Measurements from ENCODE around the gene RAPGEF6. TPM values are rescaled to one million over a fixed set of nuclear protein-coding genes. Genes with fewer than 3 reads are reported as not detected.

Gene RAPGEF6
- total and polyA plus RNA-seq, 9 of the 15 experiments (the other 6 are each of a cell fraction or from before 2014, with no cell fraction given), result 2.7 to 23.4 (median 12.7) TPM

GRCh38 chr5:131634996-131635683 lies at the start of gene RAPGEF6 (continued):
- no peak for TF ChIP-seq MBD1 (CRISPR knock-in tag; IDR thresholded peaks at IDR 0.05)
- TF ChIP-seq CTBP1 (IDR thresholded peaks at IDR 0.05; ENCODE audit: borderline replicate concordance), result peak; percentile 53
- TF ChIP-seq ZNF644 (tag; IDR thresholded peaks at IDR 0.05; ENCODE audit: low read depth), result no peak
- peak; percentile 99 to 100 for TF ChIP-seq NRF1 (conservative IDR thresholded peaks at IDR 0.05 in 1 of 2, IDR thresholded peaks at IDR 0.05 in 1 of 2)
- 0 out of 2 replicates have a peak, but pooled peaks have one; percentile 9 for TF ChIP-seq KDM2B (CRISPR knock-in tag; IDR thresholded peaks at IDR 0.05)
- no peak for TF ChIP-seq ZNF655 (CRISPR knock-in tag; IDR thresholded peaks at IDR 0.05)
- TF ChIP-seq FOXP4 (CRISPR knock-in tag; IDR thresholded peaks at IDR 0.05; ENCODE audit: borderline replicate concordance), result 0 out of 2 replicates have a peak, but pooled peaks have one; percentile 22
- TF ChIP-seq XRCC3 (IDR thresholded peaks at IDR 0.05), result no peak
- peak; percentile 6; the same call in 1 of the 2 replicates for TF ChIP-seq ZBTB12 (CRISPR knock-in tag; IDR thresholded peaks at IDR 0.05)
- peak; percentile 61 for TF ChIP-seq SMAD1 (IDR thresholded peaks at IDR 0.05; ENCODE audit: low read depth, low read length, partially characterized antibody)
- no peak for TF ChIP-seq ATF1 (CRISPR knock-in tag; IDR thresholded peaks at IDR 0.05)
- peak; percentile 93 for TF ChIP-seq ATF1 (tag; IDR thresholded peaks at IDR 0.05)
- peak; percentile 33 for TF ChIP-seq E2F8 (IDR thresholded peaks at IDR 0.05; ENCODE audit: low read depth, partially characterized antibody)
- no peak for TF ChIP-seq PHF21A (IDR thresholded peaks at IDR 0.05; ENCODE audit: borderline replicate concordance, low read depth)
- TF ChIP-seq ZNF41 (CRISPR knock-in tag; conservative IDR thresholded peaks at IDR 0.05), result 0 out of 2 replicates have a peak, but pooled peaks have one; percentile 29
- peak; percentile 86 for TF ChIP-seq GABPB1 (CRISPR knock-in tag; IDR thresholded peaks at IDR 0.05)
- TF ChIP-seq SMC3 (conservative IDR thresholded peaks at IDR 0.05; ENCODE audit: insufficient read depth, low read depth, low read length), result peak; percentile 9; the same call in 1 of the 2 replicates
- TF ChIP-seq RBFOX2 (IDR thresholded peaks at IDR 0.05; ENCODE audit: low read depth, low read length), result peak; percentile 98
- TF ChIP-seq POLR2B (IDR thresholded peaks at IDR 0.05; ENCODE audit: low read depth, partially characterized antibody), result peak; percentile 86

All from K562 (cell line).